ENCODE data around the gene OSBPL2. TPM values are rescaled to one million over a fixed set of nuclear protein-coding genes. Genes with fewer than 3 reads are reported as not detected.

Gene OSBPL2
- total and polyA plus RNA-seq, 3 donors from 2014 or later = 48.5 to 57.2 (median 49.8) TPM

DNA sequence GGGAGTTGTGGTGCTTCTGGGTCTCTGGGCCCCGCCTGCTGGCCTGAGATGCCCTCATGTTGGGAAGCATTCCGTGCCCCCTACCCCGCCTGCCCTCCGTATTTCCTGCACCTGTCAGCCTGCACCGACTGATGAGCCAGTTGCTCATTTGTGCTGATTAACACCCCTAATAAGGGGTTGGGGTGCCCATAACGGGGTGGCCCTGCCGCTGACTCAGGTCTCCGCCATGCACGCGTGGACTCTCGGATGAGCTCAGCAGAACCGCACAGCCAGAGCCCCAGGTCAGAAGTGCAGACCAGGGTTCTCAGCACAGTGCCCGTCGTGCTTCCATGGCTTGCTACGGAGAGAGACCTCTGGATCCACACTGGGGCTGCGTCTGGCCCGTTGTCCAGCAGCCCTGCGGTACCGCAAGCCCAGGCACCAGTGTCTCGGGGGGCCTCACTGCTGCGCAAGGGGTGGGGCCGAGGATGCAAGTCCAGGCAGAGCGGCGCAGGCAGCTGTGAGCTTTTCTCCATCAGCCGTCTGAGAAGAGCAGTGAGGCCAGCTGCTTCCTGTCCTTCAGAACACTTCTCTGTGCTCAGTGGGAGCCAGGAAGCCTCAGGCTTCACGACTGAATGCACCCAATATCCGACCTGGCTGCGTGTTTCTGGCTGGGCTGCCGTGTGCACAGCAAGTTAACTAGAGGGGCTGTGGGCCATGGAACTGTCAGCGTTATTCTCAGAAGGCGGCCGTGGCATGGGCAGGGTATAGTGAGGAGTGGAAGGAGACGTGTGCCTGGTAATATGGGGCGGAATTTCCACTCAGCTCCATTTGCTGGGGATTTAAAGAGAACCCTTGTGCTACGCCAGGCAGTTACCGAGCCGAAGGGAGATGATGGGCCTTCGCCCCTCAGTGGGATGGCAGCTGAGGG is 36.9 kb upstream of the OSBPL2 start:
- H3K27me3 ChIP-seq = no peaks in the 10 kb centered on the region
- H3K27ac ChIP-seq = no peak overlapping the region
- H3K4me3 ChIP-seq = no peak overlapping the region
- intact Hi-C loops (cut with DNase I; ENCODE audit: low total_unique reads) = no loop called here
- no peaks in the 10 kb centered on the region for H3K36me3 ChIP-seq (ENCODE audit: low read depth, missing control alignments)
- no peaks in the 10 kb centered on the region for H3K4me1 ChIP-seq
- no peaks in the 10 kb centered on the region for H3K9me3 ChIP-seq
- 87 to 92% methylated on average over 16 to 32 of the region's 38 CpGs for WGBS, 2 donors
- no peak for DNase-seq
- TF ChIP-seq, protein P1, sequence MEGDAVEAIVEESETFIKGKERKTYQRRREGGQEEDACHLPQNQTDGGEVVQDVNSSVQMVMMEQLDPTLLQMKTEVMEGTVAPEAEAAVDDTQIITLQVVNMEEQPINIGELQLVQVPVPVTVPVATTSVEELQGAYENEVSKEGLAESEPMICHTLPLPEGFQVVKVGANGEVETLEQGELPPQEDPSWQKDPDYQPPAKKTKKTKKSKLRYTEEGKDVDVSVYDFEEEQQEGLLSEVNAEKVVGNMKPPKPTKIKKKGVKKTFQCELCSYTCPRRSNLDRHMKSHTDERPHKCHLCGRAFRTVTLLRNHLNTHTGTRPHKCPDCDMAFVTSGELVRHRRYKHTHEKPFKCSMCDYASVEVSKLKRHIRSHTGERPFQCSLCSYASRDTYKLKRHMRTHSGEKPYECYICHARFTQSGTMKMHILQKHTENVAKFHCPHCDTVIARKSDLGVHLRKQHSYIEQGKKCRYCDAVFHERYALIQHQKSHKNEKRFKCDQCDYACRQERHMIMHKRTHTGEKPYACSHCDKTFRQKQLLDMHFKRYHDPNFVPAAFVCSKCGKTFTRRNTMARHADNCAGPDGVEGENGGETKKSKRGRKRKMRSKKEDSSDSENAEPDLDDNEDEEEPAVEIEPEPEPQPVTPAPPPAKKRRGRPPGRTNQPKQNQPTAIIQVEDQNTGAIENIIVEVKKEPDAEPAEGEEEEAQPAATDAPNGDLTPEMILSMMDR (IDR thresholded peaks at IDR 0.05) = no peak
- no peak for TF ChIP-seq POLR2A (IDR thresholded peaks at IDR 0.05)

GRCh38 chr20:62202083-62202395 is 36.3 kb upstream of the OSBPL2 start:
- no peak for TF ChIP-seq POLR2A (IDR thresholded peaks at IDR 0.05)
- TF ChIP-seq, protein P1 (IDR thresholded peaks at IDR 0.05) = no peak
- no peak overlapping the region for H3K27ac ChIP-seq
- H3K27me3 ChIP-seq = no peaks in the 10 kb centered on the region
- no peak overlapping the region for H3K4me3 ChIP-seq
- H3K36me3 ChIP-seq (ENCODE audit: low read depth, missing control alignments) = no peaks in the 10 kb centered on the region
- intact Hi-C loops (cut with DNase I; ENCODE audit: low total_unique reads) = no loop called here
- no peaks in the 10 kb centered on the region for H3K9me3 ChIP-seq
- no peaks in the 10 kb centered on the region for H3K4me1 ChIP-seq
- no peak for DNase-seq
- 61 to 78% methylated on average over 5 of the region's 5 CpGs for WGBS, 2 donors

DNA sequence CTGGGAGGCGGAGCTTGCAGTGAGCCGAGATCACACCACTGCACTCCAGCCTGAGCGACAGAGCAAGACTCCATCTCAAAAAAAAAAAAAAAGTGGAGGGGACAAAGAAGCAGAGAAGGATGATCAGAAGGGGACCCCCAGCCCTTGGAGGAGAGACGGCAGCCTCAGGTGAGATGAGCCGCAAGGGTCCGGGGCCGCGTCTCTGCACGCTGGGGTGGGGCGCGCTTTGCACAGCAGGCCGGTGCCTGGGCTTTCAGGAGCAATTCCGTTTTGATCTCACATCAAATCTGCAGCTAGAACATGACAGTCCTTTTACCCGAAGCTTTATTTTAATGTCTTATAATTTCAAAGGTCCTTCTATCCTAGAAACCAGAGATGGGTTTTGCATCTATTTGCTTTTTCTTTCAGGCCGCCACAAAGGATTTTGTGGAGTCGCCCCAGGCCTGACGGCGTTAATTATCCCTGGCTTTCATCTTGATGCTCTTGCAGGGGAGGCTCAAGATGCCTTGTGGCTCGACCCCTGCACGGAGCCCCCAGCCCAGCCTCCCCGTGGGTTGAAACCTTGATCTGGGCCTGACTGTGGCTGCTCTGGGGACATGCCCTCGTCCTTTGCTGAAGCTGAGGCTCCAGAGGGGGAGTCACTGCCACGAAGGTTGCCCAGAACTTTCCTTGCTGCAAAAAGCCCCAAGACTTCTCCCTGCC is 35.5 kb upstream of the OSBPL2 start:
- H3K9me3 ChIP-seq = no peaks in the 10 kb centered on the region
- H3K36me3 ChIP-seq (ENCODE audit: low read depth, missing control alignments) = no peaks in the 10 kb centered on the region
- 85 to 89% methylated on average over 23 of the region's 23 CpGs for WGBS, 2 donors
- H3K27me3 ChIP-seq = no peaks in the 10 kb centered on the region
- no peak overlapping the region for H3K27ac ChIP-seq
- intact Hi-C loops (cut with DNase I; ENCODE audit: low total_unique reads) = no loop called here
- H3K4me1 ChIP-seq = no peaks in the 10 kb centered on the region
- no peak for DNase-seq
- TF ChIP-seq, protein P1 (IDR thresholded peaks at IDR 0.05) = no peak
- no peak for TF ChIP-seq POLR2A (IDR thresholded peaks at IDR 0.05)
- no peak overlapping the region for H3K4me3 ChIP-seq

DNA sequence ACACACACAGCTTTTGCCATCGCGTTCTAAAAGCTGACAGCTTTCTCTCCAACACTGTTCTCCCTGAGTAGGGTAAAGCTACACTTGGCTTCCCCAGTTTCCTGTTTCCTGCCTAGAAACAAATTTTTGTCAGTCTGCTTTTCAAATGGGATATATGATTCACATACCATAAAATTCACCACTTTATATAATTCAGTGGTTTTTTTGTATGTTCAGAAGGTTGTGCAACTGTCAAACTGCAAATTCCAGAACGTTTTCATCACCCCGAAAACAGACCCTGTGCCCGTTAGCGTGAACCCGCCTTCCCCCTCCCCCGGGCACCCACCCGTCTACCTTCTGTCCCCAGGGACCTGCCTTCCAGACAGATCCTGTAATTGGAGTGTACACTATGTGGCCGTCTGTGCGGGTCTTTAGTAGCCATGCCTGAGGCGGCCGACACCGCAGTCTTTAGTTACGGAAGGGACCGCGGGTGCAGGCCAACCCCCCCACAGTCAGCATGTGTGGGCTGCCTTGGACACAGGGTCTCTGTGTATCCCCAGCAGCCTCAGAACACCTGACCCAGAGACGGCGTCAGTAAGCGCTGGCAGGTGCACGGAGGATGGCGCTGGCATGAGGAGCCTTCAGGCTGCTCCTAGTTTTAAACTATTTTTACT is 34.8 kb upstream of the OSBPL2 start:
- H3K27ac ChIP-seq = no peak overlapping the region
- intact Hi-C loops (cut with DNase I; ENCODE audit: low total_unique reads) = no loop called here
- H3K36me3 ChIP-seq (ENCODE audit: low read depth, missing control alignments) = no peaks in the 10 kb centered on the region
- no peak overlapping the region for H3K4me3 ChIP-seq
- H3K27me3 ChIP-seq = no peaks in the 10 kb centered on the region
- TF ChIP-seq, protein P1 (IDR thresholded peaks at IDR 0.05) = no peak
- TF ChIP-seq POLR2A (IDR thresholded peaks at IDR 0.05) = no peak
- no peaks in the 10 kb centered on the region for H3K9me3 ChIP-seq
- WGBS, 2 donors = 86 to 89% methylated on average over 22 of the region's 22 CpGs
- DNase-seq = no peak
- H3K4me1 ChIP-seq = no peaks in the 10 kb centered on the region

Measured in testis (tissue), 3 donors.